GM19328 (cell line): ENCODE results near the gene ZNF580.

ENCODE experiments used
- ATAC-seq: cut with Tn5 transposase; IDR thresholded peaks from one replicate; pipeline ENCODE4 v1.9.1; 2021; ENCODE audit warnings: mild to moderate bottlenecking, moderate library complexity; ENCODE audit not compliant: unreplicated experiment

ZNF580 gene

GRCh38 chr19:55622242-55622969, 18.4 kb upstream of the ZNF580 start:
- ATAC-seq, result no peak

GRCh38 chr19:55623130-55623529, 17.7 kb upstream of the ZNF580 start:
- no peak for ATAC-seq

GRCh38 chr19:55623561-55623960, 17.2 kb upstream of the ZNF580 start:
- no peak for ATAC-seq

GRCh38 chr19:55624109-55625003, 16.4 kb upstream of the ZNF580 start, which contains the start of gene ZNF784:
Gene ZNF784 (minus strand): TSS chr19:55624566. CDS start chr19:55624561, 5 bp downstream.
- ATAC-seq, result peak; percentile 51

GRCh38 chr19:55625004-55625326, 15.8 kb upstream of the ZNF580 start:
- no peak for ATAC-seq

- no peak for ATAC-seq
Measured at GRCh38 chr19:55626350-55626749, 14.5 kb upstream of the ZNF580 start.

- peak; percentile 47 for ATAC-seq
Measured at GRCh38 chr19:55632463-55632834, 8.4 kb upstream of the ZNF580 start.

- ATAC-seq, result no peak
Measured at GRCh38 chr19:55633861-55634260, 6.9 kb upstream of the ZNF580 start.

- ATAC-seq, result no peak
Measured at GRCh38 chr19:55635334-55635717, 5.5 kb upstream of the ZNF580 start.

GRCh38 chr19:55635856-55636440, 4.9 kb upstream of the ZNF580 start:
- no peak for ATAC-seq

GRCh38 chr19:55636723-55637122, 4.1 kb upstream of the ZNF580 start:
- ATAC-seq, result no peak

GRCh38 chr19:55637534-55637933, 3.3 kb upstream of the ZNF580 start:
- no peak for ATAC-seq

- ATAC-seq, result no peak
Measured at GRCh38 chr19:55638864-55639359, 1.9 kb upstream of the ZNF580 start.

- no peak for ATAC-seq
Measured at GRCh38 chr19:55640043-55640576, 692 bp upstream of the ZNF580 start.

- ATAC-seq, result no peak
Measured at GRCh38 chr19:55641426-55642152, 787 bp downstream of the ZNF580 start.

- no peak for ATAC-seq
Measured at GRCh38 chr19:55642153-55643002, 1.6 kb downstream of the ZNF580 start.

GRCh38 chr19:55643003-55643886, 2.4 kb downstream of the ZNF580 start, which contains the start of gene ZNF581:
Gene ZNF581 (plus strand): TSS chr19:55643649. CDS start chr19:55644572, 923 bp downstream.
- no peak for ATAC-seq

GRCh38 chr19:55643887-55644176, 3.0 kb downstream of the ZNF580 start:
- no peak for ATAC-seq
